Myocyte (in vitro differentiated cells): ENCODE measurements around the gene PDE4D. TPM values are rescaled to one million over a fixed set of nuclear protein-coding genes. Genes with fewer than 3 reads are reported as not detected.
A peak's percentile ranks its signal among the peaks of the same experiment; 100 is the strongest.
"Not testable (repeated sequence)": the region's sequence is repeated elsewhere in the genome, so short reads cannot be mapped to it uniquely, and the experiment has no call there.

Experiments used
- DNase-seq: peaks from one replicate; pipeline ENCODE4 v3.0.0-alpha.2; 2012; ENCODE audit warnings: low read depth
- total RNA-seq: library from RNA; depleted of rRNA; stranded (reverse); fragments of >200 nt; gene quantifications from 2 replicates; pipeline ENCODE4 v1.2.3, GENCODE V29; 2014

Gene PDE4D
- total RNA-seq, 1 donor from 2014 or later, result 26.8 TPM

DNA sequence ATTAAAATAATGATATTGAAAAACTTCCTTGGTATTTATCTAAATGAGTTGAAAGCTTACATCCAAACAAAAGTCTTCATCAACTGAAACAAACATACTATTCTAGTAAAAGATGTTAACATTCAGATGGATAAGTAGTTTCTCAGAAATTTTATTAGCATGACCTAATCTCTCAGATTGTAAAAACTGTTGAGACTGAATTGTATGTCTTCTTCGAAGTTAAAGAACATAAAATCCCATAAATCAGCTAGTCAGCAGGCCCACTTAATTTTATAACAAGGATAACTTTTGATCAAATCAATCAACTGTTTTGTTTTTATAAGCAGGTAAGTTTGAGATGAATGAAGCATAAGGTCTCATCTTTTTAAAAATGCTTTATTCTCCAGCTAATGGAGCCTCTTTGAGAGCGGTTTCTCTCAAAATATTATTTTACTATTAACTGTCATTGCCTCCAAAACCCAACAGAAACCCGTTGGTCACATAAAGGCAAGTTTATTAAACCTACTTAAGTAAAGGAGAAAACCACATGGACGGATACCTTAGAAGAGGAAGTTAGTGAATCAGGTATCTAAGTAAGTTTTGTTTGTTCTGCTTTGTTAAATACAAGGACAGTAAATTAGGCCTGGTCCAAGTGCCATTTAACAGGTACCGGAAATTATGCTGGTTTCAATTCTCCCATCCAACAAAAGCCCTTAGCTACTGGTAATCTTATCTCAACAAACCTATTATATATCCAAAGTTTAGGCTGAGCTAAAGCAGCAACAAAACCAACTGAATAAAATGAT, 457.0 kb downstream of the PDE4D start:
- no peak for DNase-seq

DNA sequence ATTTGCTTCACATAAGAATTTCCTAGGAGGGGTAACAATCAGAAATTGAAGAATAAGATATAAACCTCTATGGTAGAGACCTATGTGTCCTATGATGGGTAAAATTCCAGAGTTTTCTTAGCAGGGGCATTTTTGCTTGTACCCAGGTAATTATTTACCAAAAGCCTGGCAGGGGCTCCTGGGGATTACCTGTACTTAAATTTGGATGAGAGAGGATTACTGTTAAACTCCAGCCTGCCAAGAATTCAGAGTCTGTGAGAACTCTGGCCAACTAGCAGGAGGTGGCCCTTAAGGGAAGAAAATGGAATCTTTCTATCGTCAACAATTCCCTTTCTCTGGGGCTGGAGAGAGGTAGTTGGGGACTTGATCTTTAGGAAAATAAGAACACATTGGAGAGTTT, 460.4 kb downstream of the PDE4D start:
- DNase-seq, result no peak

DNA sequence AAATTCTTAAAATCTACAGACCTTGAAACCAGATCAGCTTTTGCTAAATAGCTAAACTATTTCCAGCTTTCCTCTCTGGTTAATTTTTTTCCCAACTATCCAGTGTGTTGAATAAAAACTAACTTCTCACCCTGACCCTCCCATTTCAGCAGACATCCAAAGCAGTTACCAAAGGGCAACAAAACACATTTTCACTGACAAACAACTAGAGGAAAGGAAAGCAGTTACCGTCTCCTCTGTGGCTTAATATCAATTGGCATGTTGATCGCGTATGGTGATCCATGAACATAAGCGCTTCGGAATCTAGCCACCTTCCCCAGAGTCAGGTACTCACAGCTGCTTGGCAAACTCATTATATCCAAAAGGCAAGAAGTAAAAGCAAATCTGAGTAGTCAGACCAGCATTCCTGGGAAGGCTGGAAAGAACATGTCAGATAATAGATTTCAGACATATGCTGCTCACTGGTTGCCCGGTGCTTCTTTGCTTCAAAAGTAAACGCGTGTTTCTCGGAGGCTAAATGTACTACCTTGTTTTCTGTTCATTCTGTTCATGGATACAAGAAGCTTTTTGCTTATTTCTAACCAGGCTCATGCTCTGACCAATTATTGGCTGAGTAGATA, 463.4 kb downstream of the PDE4D start:
- DNase-seq, result no peak

DNA sequence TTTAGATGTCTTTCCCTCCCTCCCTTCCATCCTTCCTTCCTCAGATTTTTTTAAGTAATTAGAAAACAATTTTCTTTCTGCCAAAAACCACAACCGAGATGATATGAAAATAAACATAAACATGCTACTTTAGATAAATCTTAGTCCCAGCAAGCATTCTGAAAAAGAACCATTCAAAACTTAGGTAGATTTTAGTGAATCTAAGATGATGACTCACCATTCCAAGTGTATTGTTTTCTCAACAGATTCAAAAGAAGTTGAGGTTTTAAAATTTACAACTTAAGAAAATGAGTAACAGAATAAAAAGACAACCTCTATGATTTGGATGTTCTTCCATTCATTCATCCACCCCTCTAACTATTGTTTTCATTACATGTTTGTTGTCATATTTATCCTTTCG, 465.1 kb downstream of the PDE4D start:
- no peak for DNase-seq

DNA sequence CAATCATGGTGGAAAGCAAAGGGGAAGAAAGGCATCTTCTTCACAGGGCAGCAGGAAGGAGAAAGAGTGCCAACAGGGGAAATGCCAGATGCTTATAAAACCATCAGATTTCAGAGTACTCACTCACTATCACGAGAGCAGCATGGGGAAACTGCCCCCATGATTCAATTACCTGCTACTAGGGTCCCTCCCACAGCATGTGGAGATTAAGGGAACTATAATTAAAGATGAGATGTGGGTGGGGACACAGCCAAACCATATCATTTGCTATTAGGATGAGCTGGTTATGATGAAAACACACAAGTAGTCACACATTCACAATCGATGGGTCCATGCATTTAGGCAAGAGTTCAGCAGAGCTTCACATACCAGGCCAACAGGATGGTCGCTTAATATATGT, 469.0 kb downstream of the PDE4D start:
- DNase-seq, result no peak

DNA sequence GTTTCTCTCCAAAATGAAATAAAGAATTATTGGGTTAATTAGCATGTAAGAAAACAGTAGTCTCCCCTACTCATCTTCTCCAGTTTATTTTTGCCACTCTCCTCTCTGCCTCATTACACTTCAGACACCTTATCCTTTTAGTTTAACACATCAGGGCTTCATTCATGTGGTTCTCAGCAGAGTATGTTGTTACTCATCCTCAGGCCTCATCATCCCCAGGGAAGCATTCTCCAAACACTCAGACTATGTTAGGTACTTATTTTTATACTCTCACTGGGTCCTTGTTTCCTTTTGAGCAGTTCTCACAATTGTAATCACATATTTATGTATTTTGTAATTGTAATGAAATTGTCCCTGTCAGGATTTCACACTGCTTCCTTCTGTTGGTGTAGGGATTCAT, 470.5 kb downstream of the PDE4D start:
- DNase-seq, result peak; percentile 67

DNA sequence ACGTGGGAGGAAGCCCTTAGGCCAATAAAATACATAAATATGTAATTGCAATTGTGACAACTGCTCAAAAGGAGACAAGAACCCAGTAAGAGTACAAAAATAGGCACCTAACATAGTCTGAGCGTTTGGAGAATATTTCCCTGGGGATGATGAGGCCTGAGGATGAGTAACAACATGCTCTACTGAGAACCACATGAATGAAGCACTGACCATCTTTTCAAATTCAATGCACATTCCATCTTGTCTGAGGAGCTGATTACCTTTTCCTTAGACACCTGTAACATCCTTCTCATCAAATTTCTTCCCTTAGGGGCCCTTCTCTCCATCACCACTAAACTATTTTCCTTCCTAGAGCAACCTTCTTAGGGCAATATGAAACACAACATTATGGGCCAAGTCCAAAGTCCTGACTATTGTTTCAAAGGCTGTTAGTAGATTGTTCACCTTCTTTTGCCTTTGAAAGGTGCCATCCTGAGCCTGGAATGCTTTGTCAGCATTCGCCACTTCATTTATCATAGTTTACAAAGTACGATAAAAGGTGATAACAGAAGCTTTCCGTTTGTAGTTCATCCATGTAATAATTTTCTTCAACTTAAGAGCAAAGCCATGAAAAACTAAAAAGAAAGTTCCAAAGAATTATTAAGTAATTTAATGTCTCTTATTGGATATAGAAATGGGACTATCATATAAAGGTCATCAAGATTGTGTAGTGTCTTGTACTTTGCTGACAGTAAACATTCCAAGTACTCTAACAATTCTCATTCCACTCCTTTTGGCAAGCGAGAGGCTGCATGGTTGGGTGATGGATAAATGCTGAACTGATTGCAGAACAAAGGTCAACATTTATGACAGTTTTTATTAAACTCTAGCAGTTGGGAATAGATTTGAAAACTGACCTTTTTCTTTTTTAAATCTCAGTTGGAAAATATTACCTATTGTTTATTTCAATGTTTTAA, 471.3 kb downstream of the PDE4D start:
- peak; percentile 5 for DNase-seq

DNA sequence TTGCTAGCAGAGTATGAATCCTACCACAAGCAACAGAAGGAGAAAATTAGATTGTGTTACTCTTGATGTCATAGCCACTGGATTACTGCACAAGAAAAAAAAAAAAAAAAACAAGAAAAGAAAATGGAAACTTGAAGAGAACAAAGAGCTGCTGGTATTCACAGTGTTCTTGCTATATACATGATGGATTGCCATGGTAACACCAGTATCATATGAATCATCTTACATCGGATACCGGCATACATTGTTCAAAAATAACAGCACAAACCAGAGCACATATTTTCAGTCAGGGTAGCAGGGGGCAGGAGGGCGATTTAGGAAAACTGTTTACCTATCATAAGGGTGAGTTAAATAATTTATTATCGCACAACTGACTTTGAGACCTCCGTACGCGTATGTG, 472.9 kb downstream of the PDE4D start:
- DNase-seq, result no peak

DNA sequence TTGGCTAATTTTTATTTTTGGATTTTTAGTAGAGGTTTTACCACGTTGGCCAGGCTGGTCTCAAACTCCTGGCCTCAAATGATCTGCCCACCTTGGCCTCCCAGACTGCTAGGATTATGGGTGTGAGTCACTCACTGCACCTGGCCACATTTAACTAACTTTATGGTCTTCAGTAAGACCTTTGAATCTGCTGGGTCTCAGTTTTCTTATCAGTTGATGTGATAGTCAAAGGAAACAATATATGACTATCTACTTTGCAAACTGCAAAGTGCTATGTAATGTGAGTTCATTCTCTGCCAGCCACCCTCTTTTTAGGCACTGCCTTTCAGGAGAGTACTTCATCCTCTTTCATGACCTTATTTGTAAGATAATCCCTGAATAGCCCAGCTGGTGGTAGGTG, 474.7 kb downstream of the PDE4D start:
- DNase-seq, result no peak

DNA sequence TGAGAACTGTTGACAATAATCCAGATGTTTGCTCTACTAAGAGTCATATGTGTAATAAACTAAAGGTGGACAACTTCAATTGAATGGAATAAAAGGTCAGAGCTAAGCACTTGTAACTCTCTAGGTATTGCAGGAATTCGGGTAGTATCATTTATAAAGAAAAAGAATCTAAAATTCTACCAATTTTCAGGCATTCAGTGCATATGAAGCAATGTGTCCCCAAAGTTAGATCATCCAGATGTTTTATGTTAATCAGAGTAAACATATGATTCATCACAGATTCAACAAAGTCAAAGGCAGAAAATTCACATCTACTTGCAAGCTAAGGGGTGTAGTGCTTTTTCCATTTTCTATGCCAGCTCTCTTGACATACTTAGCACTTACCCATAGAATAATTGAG, 477.1 kb downstream of the PDE4D start:
- no peak for DNase-seq

DNA sequence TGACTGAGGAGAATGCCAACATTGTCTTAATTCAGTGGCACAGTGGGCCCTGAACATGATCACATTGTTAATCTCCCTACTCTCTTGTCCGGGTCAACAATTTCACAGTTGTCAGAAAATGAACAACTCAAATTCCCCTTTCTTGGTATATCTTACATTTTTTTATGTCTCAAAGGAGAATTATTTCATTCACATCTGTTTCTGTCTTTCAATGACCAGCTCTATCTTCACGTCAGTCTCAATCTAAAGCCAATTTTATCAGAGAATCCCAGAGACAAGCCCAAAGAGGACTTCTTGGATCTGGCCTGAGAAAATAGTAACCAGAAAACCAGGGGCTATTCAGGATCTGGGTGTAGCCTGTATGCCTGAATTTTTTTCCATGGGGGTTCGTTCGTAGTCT, 477.5 kb downstream of the PDE4D start:
- DNase-seq, result peak; percentile 26

DNA sequence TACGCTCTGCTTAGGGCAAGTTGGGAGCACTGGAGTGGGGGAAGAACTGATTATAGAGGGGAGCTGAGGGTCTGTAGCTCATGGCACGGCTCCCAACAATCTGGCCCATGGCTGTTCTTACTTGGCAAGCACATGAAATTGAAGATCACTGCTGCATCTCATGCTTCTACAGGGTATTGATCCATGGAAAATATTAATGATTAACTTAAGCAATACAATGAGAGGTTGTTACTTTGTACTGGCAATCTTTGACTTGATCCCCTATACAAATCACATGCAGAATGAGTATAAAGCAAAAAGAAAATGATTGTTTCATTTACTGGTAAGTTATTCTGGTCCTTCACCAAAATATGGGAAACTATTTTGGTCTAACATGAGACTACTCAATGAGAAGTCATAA, 481.1 kb downstream of the PDE4D start:
- DNase-seq, result no peak

DNA sequence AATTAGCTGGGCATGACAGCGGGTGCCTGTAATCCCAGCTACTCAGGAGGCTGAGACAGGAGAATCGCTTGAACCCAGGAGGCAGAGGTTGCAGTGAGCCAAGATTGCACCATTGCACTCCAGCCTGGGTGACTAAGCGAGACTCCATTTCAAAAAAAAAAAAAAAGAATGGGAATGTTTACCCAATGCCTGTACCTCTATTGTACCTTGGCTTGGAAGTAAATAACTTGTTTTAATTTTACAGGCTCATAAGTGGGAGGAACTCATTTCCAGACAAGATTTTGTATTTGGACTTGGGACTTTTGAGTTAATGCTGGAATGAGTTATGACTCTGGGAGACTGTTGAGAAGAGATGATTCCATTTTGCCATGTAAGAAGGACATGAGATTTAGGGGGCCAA, 484.5 kb downstream of the PDE4D start:
- not testable (repeated sequence) for DNase-seq

DNA sequence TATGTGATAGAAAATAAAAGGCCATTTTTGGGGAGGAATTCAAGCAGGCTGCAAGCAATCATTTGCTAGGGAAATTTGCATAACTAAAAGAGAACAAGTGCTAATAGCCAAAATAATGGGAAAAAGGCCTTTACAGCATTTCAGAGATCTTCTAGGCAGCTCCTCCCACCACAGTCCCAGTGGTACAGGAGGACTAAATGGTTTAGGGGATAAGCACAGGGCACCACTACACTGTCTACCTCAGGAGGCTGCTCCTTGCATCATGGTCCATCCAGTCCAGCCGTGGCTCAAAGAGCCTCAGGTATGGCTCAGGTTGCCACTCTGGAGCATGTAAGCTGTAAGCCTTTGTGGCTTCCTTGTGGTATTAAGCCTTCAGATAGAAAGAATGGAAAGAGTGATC, 485.6 kb downstream of the PDE4D start:
- DNase-seq, result no peak

DNA sequence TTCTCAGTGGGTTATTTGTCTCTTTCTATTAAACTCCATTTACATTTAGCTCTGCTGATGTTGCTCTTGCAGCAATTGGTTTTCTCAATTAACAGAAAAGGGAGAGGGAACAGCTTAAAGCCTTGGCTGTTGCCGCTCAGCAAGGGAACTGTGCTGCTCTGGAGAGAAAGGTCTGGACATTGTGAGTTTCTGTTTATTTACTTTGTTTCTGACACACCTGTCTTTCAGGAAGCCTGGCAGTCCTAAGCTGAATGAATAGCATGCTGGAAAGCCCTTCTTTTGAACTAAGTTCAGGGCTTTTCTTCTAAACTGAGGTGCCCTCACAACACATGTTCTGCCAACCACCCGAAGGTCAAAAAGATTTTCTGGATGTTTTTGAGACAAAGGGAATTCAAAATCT, 491.9 kb downstream of the PDE4D start:
- DNase-seq, result no peak

DNA sequence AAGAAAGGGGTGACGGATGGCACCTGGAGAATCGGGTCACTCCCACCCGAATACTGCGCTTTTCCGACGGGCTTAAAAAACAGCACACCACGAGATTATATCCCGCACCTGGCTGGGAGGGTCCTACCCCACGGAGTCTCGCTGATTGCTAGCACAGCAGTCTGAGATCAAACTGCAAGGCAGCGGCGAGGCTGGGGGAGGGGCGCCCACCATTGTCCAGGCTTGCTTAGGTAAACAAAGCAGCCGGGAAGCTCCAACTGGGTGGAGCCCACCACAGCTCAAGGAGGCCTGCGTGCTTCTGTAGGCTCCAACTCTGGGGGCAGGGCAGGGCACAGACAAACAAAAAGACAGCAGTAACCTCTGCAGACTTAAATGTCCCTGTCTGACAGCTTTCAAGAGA, 498.6 kb downstream of the PDE4D start:
- DNase-seq, result not testable (repeated sequence)

DNA sequence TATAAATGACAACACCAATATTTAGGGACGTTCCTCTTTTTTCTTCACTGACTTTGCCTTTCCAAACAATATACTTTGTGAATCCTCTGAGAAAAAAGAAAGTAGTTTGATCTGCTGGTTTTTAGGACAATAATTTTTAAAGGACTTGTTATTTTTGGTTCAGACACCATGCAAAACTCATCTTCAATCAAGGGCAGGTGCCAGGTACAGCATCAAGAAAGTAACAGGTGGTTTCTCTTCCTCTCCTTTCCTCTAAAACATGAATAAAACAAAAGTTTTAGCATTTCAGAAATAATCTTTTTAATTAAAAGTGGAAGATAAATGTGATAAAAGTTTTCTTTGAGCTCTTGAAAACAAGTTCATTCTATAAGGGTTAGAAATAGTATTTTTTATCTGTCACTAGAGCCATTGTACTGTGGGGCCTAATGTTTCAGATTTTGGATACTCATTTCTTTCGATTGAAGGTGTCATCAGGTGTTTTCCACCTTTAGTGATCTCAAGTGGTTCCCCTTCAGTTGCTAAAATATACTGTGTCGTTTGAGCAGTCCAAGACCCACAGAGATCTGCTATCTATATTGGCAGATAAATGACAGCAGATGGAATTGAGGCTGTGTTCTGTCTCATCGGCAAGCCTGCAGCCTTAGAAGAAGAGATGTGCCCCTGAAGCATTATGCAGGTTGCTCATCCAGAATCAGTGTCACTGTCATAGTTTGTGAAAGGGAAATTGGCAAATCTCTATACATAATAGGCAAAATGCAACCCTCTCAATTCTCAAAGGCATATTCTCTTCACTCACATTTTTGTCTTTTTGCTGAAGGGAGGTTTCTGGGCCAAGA, 499.7 kb downstream of the PDE4D start:
- no peak for DNase-seq

DNA sequence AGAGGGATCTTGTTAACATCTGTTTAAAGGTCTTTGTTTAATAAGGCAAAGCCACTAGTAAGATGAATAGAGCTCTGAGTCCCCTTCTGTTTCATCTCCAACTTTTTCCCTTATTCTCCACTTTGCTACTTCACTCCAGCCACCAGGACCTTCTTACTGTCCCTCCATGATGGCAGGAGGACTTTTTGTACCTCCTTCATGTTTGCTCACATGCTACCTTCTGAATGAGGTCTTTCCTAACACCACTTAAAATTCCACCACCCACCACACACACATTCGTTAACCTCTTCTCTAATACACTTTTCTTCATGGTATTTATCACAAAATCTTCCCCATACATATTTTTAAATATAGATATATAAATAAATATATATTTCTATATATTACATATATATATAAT, 501.9 kb downstream of the PDE4D start:
- DNase-seq, result no peak

DNA sequence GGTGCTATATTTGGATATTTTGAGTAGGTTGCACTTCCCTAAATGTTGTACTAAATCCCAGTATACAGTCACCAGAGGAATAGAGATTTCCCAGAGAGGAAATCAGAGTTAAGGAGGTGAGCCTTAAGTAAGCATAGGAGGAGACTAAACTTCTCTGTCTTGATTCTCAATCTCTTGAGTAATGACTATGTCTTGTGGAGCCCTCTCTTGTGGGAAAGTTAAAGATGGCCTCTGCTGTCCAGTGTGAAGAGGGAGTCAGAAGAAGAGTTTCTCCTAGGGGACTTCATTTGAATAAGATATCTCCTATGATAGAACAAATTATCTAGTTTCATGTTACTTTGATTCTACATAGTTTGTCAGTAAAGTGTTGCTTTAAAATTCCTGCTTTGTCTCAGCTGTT, 502.5 kb downstream of the PDE4D start:
- DNase-seq, result no peak

DNA sequence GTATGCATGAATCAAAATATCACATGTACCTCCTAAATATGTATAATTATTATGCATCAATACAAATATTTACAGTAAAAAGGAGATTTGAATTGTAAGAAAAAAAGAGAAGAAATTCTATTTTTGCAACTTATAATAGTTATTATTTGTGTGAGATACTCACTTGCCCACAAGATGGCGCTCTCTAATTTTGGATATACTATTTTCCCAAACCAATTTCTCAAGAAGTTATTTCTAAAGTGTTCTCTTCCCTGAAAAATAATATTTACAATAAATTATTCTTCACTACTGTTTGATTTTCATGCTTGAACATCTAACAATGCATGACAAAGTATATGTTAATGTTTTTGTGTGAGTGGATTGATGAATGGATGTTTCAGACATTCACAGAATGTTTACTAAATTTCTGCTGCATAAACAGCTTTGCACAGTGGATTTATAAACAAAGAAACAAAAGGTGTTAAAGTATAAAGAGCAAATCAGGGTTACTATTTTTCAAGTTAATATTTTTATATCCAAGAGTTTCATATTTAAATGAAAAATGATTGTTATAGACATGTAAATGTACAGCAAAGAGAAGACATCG, 503.4 kb downstream of the PDE4D start:
- peak; percentile 59 for DNase-seq

DNA sequence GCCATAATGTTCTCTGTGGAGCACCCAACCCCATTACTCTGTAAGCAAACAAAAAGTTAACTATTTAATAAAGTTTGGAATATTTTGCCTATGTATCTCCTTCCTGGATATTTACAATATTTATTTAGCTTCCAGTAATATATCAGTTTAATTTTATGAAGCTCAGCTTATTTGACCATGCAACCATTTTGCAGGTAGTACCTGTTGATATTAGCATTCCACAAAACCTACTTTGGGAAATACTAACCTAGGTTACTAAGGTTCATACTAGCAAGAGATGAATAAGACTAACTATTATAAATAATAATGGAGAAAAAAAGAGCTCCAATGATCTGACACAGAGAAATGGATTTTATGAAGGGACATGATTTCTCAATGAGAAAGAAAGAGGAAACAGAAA, 506.4 kb downstream of the PDE4D start:
- no peak for DNase-seq
